RWPE2 (cell line): ENCODE results near the gene CAVIN3.

ENCODE experiments used
- ATAC-seq: fragments of 200-7000 bp; cut with Tn5 transposase; 3 replicates; pipeline ENCODE4 v1.9.1; 2021; ENCODE audit warnings: low read depth
- DNase-seq: peaks from one replicate; pipeline ENCODE4 v3.0.0-alpha.2; 2020; ENCODE audit warnings: low spot score
- H3K27ac ChIP-seq: fragments of 450-650 bp; 2 replicates; pipeline ENCODE4 v1.5.1; 2017; ENCODE audit warnings: mild to moderate bottlenecking; ENCODE audit not compliant: poor library complexity, severe bottlenecking
- H3K27me3 ChIP-seq: fragments of 250-450 bp; sonication (Bioruptor Pico); 2 replicates; pipeline ENCODE4 v1.5.1; 2021; ENCODE audit warnings: mild to moderate bottlenecking, moderate library complexity; ENCODE audit not compliant: insufficient read depth, poor library complexity, severe bottlenecking
- H3K36me3 ChIP-seq: fragments of 250-450 bp; sonication (Bioruptor Pico); 2 replicates; pipeline ENCODE4 v1.5.1; 2020; ENCODE audit warnings: low read depth, mild to moderate bottlenecking, moderate library complexity
- H3K4me1 ChIP-seq: fragments of 250-450 bp; sonication (Bioruptor Pico); 2 replicates; pipeline ENCODE4 v1.5.1; 2021; ENCODE audit warnings: mild to moderate bottlenecking, moderate library complexity; ENCODE audit not compliant: insufficient read depth, poor library complexity, severe bottlenecking
- H3K4me3 ChIP-seq: fragments of 250-450 bp; sonication (Bioruptor Pico); 2 replicates; pipeline ENCODE4 v1.5.1; 2021; ENCODE audit warnings: mild to moderate bottlenecking, moderate library complexity; ENCODE audit not compliant: severe bottlenecking
- H3K9me3 ChIP-seq: fragments of 250-450 bp; sonication (Bioruptor Pico); 2 replicates; pipeline ENCODE4 v1.5.1; 2021; ENCODE audit warnings: mild to moderate bottlenecking, moderate library complexity; ENCODE audit not compliant: severe bottlenecking
- TF ChIP-seq, protein P1 (sequence below): fragments of 450-650 bp; IDR thresholded peaks from one replicate; pipeline ENCODE4 v1.5.1; 2017; ENCODE audit warnings: mild to moderate bottlenecking, moderate library complexity; ENCODE audit not compliant: poor library complexity, severe bottlenecking

CAVIN3 gene

DNA sequence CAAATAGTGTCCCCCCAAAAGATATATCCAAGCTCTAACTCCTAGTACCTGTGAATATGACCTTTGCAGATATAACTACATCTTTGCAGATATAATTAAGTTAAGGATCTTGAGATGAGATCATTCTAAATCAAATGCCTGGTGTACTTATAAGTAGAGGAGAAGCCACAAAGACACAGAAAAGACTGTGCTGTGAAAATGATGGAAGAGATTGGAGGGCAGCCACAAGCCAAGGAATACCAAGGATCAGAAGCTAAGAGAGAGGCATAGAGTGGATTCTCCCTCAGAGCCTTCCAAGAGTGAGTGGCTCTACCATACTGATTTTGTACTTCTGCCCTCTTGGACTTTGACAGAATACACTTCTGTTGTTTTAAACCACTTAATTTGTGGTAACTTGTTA is 7.5 kb upstream of the CAVIN3 start:
- Histone ChIP-seq H3K4me1 (no peaks in the 10 kb centered on the region), H3K27ac (no peak overlapping the region)

DNA sequence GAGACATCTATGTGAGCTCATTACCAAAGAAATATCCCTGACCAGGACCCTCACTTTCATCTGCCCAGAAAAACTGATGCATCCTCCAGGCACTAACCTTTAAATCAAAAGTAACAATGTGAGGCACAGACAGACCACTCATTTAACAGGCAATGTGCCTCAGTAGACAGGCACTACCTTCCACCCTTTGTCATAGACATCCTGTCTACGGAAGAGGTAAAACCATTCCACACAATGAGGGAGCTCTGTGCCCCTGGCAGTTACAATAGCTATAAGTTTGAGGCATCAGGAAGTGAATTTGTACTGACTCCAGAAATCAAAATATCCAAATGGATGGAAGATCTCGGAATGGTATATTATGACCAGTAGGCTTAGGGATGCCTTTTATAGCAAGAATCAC is 6.7 kb upstream of the CAVIN3 start:
- ATAC-seq (no peak), DNase-seq (no peak)
- Histone ChIP-seq H3K9me3 (no peaks in the 10 kb centered on the region), H3K27ac (no peak overlapping the region), H3K36me3 (no peaks in the 10 kb centered on the region), H3K4me3 (no peak overlapping the region), H3K4me1 (peaks cover 7% of the 10 kb centered on the region), H3K27me3 (no peaks in the 10 kb centered on the region)
- TF ChIP-seq, protein P1, sequence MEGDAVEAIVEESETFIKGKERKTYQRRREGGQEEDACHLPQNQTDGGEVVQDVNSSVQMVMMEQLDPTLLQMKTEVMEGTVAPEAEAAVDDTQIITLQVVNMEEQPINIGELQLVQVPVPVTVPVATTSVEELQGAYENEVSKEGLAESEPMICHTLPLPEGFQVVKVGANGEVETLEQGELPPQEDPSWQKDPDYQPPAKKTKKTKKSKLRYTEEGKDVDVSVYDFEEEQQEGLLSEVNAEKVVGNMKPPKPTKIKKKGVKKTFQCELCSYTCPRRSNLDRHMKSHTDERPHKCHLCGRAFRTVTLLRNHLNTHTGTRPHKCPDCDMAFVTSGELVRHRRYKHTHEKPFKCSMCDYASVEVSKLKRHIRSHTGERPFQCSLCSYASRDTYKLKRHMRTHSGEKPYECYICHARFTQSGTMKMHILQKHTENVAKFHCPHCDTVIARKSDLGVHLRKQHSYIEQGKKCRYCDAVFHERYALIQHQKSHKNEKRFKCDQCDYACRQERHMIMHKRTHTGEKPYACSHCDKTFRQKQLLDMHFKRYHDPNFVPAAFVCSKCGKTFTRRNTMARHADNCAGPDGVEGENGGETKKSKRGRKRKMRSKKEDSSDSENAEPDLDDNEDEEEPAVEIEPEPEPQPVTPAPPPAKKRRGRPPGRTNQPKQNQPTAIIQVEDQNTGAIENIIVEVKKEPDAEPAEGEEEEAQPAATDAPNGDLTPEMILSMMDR, result no peak

More for the DNA sequence above, 7.5 kb upstream of the CAVIN3 start:
- TF ChIP-seq, protein P1, result no peak
- Histone ChIP-seq H3K9me3 (no peaks in the 10 kb centered on the region), H3K4me3 (no peak overlapping the region), H3K27me3 (no peaks in the 10 kb centered on the region), H3K36me3 (no peaks in the 10 kb centered on the region)
- no peak for DNase-seq
- ATAC-seq, result no peak

DNA sequence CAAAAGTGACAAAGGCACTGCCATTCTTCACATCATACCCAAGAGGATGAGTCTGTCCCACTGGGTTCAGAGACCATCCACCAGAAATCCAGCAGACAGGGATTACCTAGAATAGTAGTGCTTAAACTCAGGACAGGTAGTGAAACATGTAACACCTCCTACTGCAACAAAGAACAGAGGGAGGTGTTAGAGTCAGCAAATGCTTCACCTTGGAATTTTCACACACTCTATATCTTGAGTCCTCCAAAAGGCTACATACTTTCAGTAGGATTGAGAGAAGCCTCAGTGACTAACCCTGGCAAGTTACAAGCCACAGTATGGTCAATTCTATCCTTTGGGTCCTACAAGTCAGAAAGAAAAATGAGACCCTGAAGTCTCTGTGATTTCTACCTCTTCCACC is 6.0 kb upstream of the CAVIN3 start:
- DNase-seq (no peak), ATAC-seq (no peak)
- TF ChIP-seq, protein P1, result no peak
- no peaks in the 10 kb centered on the region for H3K36me3 ChIP-seq
- H3K4me3 ChIP-seq, result no peak overlapping the region
- H3K27ac ChIP-seq, result no peak overlapping the region
- H3K27me3 ChIP-seq, result no peaks in the 10 kb centered on the region
- no peaks in the 10 kb centered on the region for H3K9me3 ChIP-seq
- peaks cover 13% of the 10 kb centered on the region for H3K4me1 ChIP-seq

DNA sequence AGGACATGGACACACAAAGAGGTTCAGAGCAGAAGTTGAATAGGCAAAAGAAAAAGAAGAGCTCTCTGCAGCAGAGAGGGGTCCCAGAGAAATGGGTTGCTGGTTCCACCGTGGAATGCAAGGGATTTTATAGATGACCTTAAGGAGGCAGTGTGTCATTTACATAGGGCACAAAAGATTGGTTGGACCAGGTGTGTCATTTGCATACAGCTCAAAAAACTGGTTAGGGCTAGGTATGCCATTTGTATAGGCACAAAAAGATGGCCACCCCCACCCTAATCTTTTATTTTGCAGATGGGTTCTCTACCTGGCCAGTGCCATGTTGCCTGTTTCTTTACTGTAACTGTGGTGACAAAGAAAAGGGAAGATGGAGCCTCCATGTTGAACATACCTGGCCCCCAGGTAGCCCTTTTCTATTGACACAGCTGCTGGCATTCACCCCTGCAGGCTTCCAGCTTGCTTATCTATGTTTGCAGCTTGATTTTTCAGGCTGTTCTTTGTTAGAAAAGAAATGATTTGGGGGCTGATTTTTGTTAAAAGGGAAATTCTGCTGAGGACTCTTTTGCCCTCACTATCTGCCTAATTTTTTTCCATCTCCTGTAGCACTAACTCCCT is 3.1 kb upstream of the CAVIN3 start:
- H3K27ac ChIP-seq, result no peak overlapping the region
- TF ChIP-seq, protein P1, result no peak
- H3K4me1 ChIP-seq, result peaks cover 26% of the 10 kb centered on the region
- no peaks in the 10 kb centered on the region for H3K27me3 ChIP-seq
- DNase-seq, result no peak
- ATAC-seq, result no peak
- no peaks in the 10 kb centered on the region for H3K9me3 ChIP-seq
- H3K4me3 ChIP-seq, result no peak overlapping the region
- 0 out of 2 replicates have a peak, but pooled peaks cover 5% of the 10 kb centered on the region for H3K36me3 ChIP-seq

DNA sequence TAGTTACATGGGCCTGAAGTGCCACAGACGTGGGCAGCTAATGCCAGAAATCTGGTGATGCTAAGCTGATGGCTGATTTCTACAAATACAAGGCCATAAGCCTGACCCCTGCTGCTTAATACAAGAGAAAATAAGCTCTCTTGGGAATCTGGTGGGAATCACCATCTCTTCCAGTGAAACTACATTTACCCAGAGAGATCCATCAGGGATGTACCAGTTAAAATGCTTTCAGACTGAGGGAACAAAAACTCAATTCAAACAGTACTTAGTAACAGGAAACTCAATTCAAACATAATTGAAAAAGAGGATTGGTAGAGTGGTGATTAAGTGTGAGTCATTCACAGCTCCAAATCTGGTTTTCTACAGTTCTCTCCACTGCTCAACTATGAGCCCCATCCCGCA is 1.7 kb upstream of the CAVIN3 start:
- DNase-seq, result no peak
- ATAC-seq, result peak; percentile 49

More for the DNA sequence above, 1.7 kb upstream of the CAVIN3 start:
- TF ChIP-seq, protein P1, result no peak
- H3K4me1 ChIP-seq, result peaks cover 26% of the 10 kb centered on the region
- H3K27me3 ChIP-seq, result no peaks in the 10 kb centered on the region
- peak overlapping the region; percentile 91 for H3K27ac ChIP-seq
- 0 out of 2 replicates have a peak, but pooled peaks cover 5% of the 10 kb centered on the region for H3K36me3 ChIP-seq
- no peaks in the 10 kb centered on the region for H3K9me3 ChIP-seq
- no peak overlapping the region for H3K4me3 ChIP-seq
